HepG2 (cell line): ENCODE data around the gene DNAJA2. TPM values are rescaled to one million over a fixed set of nuclear protein-coding genes. Genes with fewer than 3 reads are reported as not detected.

Experiments used
- CBFB ChIP-seq: sonication (generic); formaldehyde crosslinking; IDR thresholded peaks from 2 replicates; pipeline ENCODE4 v1.4.0; 2020; ENCODE audit warnings: missing genetic modification reagents
- MLLT10 ChIP-seq: sonication (generic); formaldehyde crosslinking; IDR thresholded peaks from 2 replicates; pipeline ENCODE4 v1.4.0; 2020; ENCODE audit warnings: missing genetic modification reagents
- NFE2L1 ChIP-seq: sonication (generic); formaldehyde crosslinking; IDR thresholded peaks from 2 replicates; pipeline ENCODE4 v1.4.0; 2020; ENCODE audit warnings: missing genetic modification reagents, mild to moderate bottlenecking, borderline replicate concordance
- NFE2L2 ChIP-seq: fragments of 150-350 bp; IDR thresholded peaks from 2 replicates; pipeline ENCODE4 v1.6.1; 2014; ENCODE audit warnings: low read length
- PAX8 ChIP-seq: sonication (generic); formaldehyde crosslinking; IDR thresholded peaks from 2 replicates; pipeline ENCODE4 v1.8.0; 2022; ENCODE audit warnings: mild to moderate bottlenecking, missing genetic modification reagents, borderline replicate concordance
- SCMH1 ChIP-seq: sonication (generic); formaldehyde crosslinking; IDR thresholded peaks from 2 replicates; pipeline ENCODE4 v1.9.0; 2021; ENCODE audit warnings: missing genetic modification reagents, mild to moderate bottlenecking, borderline replicate concordance
- SMAD9 ChIP-seq: sonication (generic); formaldehyde crosslinking; IDR thresholded peaks from 2 replicates; pipeline ENCODE4 v1.5.1; 2020; ENCODE audit warnings: mild to moderate bottlenecking, missing genetic modification reagents
- TBX2 ChIP-seq: sonication (generic); formaldehyde crosslinking; IDR thresholded peaks from 2 replicates; pipeline ENCODE4 v1.5.0; 2020; ENCODE audit warnings: missing genetic modification reagents, mild to moderate bottlenecking, borderline replicate concordance
- ZNF160 ChIP-seq: sonication (generic); formaldehyde crosslinking; IDR thresholded peaks from 2 replicates; pipeline ENCODE4 v1.8.0; 2022; ENCODE audit warnings: mild to moderate bottlenecking, inconsistent platforms, missing genetic modification reagents
- ZNF318 ChIP-seq: sonication (generic); formaldehyde crosslinking; IDR thresholded peaks from 2 replicates; pipeline ENCODE4 v1.4.0; 2020; ENCODE audit warnings: mild to moderate bottlenecking, missing genetic modification reagents
- ZNF350 ChIP-seq: sonication (generic); formaldehyde crosslinking; IDR thresholded peaks from 2 replicates; pipeline ENCODE4 v1.4.0; 2020; ENCODE audit warnings: mild to moderate bottlenecking, low read depth, missing genetic modification reagents, borderline replicate concordance
- ZNF383 ChIP-seq: sonication (generic); formaldehyde crosslinking; IDR thresholded peaks from 2 replicates; pipeline ENCODE4 v1.4.0; 2020; ENCODE audit warnings: missing genetic modification reagents, mild to moderate bottlenecking, borderline replicate concordance
- ZNF564 ChIP-seq: sonication (generic); formaldehyde crosslinking; IDR thresholded peaks from 2 replicates; pipeline ENCODE4 v1.8.1; 2023; ENCODE audit warnings: mild to moderate bottlenecking, missing genetic modification reagents
- ZNF576 ChIP-seq: sonication (generic); formaldehyde crosslinking; IDR thresholded peaks from 2 replicates; pipeline ENCODE4 v1.4.0; 2020; ENCODE audit warnings: mild to moderate bottlenecking, missing genetic modification reagents
- ZZZ3 ChIP-seq: sonication (generic); formaldehyde crosslinking; IDR thresholded peaks from 2 replicates; pipeline ENCODE4 v1.4.0; 2020; ENCODE audit warnings: missing genetic modification reagents, mild to moderate bottlenecking, borderline replicate concordance
- polyA plus RNA-seq, 8 experiments: library from polyadenylated mRNA; depleted of rRNA in 3 of 8; stranded (reverse) in 7 of 8; unstranded in 1 of 8; fragments of >200 nt; fragmentation: Illumina TruSeq in 4 of 8; extraction: Trizol in 4 of 8; gene quantifications; 2 replicates each; pipeline versions ENCODE4 v1.2.1 to v1.2.3, GENCODE V29; 2011 to 2016; ENCODE audit warnings: low read depth in 4 of 8, missing spikeins in 1 of 8, mixed read lengths in 1 of 8; ENCODE audit not compliant: insufficient read depth in 1 of 8
- total RNA-seq, 5 experiments: library from RNA; depleted of rRNA; stranded (reverse); fragments of >200 nt; fragmentation: Illumina TruSeq; extraction: Trizol; gene quantifications; 2 replicates each; pipeline ENCODE4 v1.2.3, GENCODE V29; 2016; ENCODE audit warnings: low read depth in 1 of 5
- TF ChIP-seq, protein P1 (sequence below): IDR thresholded peaks from 2 replicates; pipeline ENCODE4 v1.6.1; 2016
- TF ChIP-seq, protein P2 (sequence below): IDR thresholded peaks from 2 replicates; pipeline ENCODE4 v1.6.1; 2016; ENCODE audit warnings: low read depth, borderline replicate concordance
- TF ChIP-seq, protein P3 (sequence below): sonication (generic); formaldehyde crosslinking; IDR thresholded peaks from 2 replicates; pipeline ENCODE4 v1.4.0; 2020; ENCODE audit warnings: missing genetic modification reagents

Gene DNAJA2
- total and polyA plus RNA-seq, 2 of the 13 experiments (the other 11 are each of a cell fraction or from before 2014, with no cell fraction given): 25.4 to 176 TPM

DNA sequence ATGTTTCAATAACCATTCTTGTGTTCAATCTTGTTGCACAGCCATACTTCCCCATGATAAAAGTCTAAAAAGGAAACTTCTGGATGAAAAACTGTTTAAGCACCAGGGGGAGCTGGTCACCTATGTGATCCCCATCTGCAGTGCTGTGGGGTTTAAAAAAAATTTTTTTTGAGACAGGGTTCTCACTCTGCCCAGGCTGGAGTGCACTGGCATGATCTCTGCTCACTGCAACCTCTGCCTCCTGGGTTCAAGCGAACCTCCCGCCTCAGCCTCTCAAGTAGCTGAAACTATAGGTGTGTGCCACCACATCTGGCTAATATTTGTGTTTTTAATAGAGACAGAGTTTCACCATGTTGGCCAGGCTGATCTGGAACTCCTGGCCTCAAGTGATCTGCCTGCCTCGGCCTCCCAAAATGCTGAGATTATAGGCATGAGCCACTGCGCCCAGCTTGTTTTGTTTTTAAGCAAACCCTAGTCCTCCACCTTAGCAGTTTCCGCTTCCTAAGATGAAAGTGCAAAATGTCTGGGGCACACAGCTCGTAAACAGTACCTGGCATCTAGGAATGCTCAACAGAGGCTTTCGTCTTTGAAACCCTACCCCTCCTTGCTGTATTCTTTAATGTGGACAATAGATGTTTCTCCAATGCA, 25.4 kb downstream of the DNAJA2 start (continued):
- TF ChIP-seq, protein P1, sequence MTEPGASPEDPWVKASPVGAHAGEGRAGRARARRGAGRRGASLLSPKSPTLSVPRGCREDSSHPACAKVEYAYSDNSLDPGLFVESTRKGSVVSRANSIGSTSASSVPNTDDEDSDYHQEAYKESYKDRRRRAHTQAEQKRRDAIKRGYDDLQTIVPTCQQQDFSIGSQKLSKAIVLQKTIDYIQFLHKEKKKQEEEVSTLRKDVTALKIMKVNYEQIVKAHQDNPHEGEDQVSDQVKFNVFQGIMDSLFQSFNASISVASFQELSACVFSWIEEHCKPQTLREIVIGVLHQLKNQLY: no peak
- TF ChIP-seq PAX8 (CRISPR knock-in tag) (no peak), MLLT10 (CRISPR knock-in tag) (no peak), ZNF383 (CRISPR knock-in tag) (no peak), ZNF564 (CRISPR knock-in tag) (0 out of 2 replicates have a peak, but pooled peaks have one; percentile 42), ZNF160 (CRISPR knock-in tag) (no peak), ZNF318 (CRISPR knock-in tag) (no peak), NFE2L2 (no peak), CBFB (0 out of 2 replicates have a peak, but pooled peaks have one; percentile 29), TBX2 (peak; percentile 38; the same call in 1 of the 2 replicates), ZNF576 (CRISPR knock-in tag) (0 out of 2 replicates have a peak, but pooled peaks have one; percentile 42), SCMH1 (CRISPR knock-in tag) (no peak), NFE2L1 (0 out of 2 replicates have a peak, but pooled peaks have one; percentile 36), ZZZ3 (CRISPR knock-in tag) (no peak), ZNF350 (CRISPR knock-in tag) (peak; percentile 27; the same call in 1 of the 2 replicates), SMAD9 (no peak)
- TF ChIP-seq, protein P2, sequence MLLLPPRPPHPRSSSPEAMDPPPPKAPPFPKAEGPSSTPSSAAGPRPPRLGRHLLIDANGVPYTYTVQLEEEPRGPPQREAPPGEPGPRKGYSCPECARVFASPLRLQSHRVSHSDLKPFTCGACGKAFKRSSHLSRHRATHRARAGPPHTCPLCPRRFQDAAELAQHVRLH: 0 out of 2 replicates have a peak, but pooled peaks have one; percentile 54
- TF ChIP-seq, protein P3, sequence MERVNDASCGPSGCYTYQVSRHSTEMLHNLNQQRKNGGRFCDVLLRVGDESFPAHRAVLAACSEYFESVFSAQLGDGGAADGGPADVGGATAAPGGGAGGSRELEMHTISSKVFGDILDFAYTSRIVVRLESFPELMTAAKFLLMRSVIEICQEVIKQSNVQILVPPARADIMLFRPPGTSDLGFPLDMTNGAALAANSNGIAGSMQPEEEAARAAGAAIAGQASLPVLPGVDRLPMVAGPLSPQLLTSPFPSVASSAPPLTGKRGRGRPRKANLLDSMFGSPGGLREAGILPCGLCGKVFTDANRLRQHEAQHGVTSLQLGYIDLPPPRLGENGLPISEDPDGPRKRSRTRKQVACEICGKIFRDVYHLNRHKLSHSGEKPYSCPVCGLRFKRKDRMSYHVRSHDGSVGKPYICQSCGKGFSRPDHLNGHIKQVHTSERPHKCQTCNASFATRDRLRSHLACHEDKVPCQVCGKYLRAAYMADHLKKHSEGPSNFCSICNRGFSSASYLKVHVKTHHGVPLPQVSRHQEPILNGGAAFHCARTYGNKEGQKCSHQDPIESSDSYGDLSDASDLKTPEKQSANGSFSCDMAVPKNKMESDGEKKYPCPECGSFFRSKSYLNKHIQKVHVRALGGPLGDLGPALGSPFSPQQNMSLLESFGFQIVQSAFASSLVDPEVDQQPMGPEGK: no peak
